SK-N-MC (cell line): ENCODE data around the gene ZNF229.
"Not testable (repeated sequence)": the region's sequence is repeated elsewhere in the genome, so short reads cannot be mapped to it uniquely, and the experiment has no call there.

ENCODE experiments used
- DNase-seq: peaks from one replicate; pipeline ENCODE4 v3.0.0-alpha.2; 2011; ENCODE audit warnings: low read depth, low spot score
- H3K27ac ChIP-seq: fragments of 200-600 bp; sonication (generic); 2 replicates; pipeline ENCODE4 v1.5.1; 2016; ENCODE audit warnings: mixed run types
- H3K36me3 ChIP-seq: fragments of 200-600 bp; sonication (generic); 2 replicates; pipeline ENCODE4 v1.6.1; 2017; ENCODE audit warnings: antibody characterized with exemption, low read length, mixed read lengths; ENCODE audit not compliant: insufficient read depth
- H3K4me3 ChIP-seq: fragments of 200-600 bp; sonication (generic); 2 replicates; pipeline ENCODE4 v1.5.1; 2016
- H3K9ac ChIP-seq: fragments of 200-600 bp; sonication (generic); 2 replicates; pipeline ENCODE4 v1.8.0; 2017; ENCODE audit warnings: mixed run types, mixed read lengths; ENCODE audit not compliant: insufficient read length
- H3K9me3 ChIP-seq: fragments of 200-600 bp; sonication (generic); 2 replicates; pipeline ENCODE4 v1.6.1; 2017; ENCODE audit warnings: low read depth, mild to moderate bottlenecking, antibody characterized with exemption, low read length, moderate library complexity, mixed read lengths
- EZH2 ChIP-seq: fragments of 200-600 bp; sonication (generic); IDR thresholded peaks from one replicate; pipeline ENCODE4 v1.6.1; 2017; ENCODE audit warnings: antibody characterized with exemption
- FOXP2 ChIP-seq: optimal IDR thresholded peaks from 2 replicates; pipeline ENCODE3; 2011; ENCODE audit warnings: mild to moderate bottlenecking, moderate library complexity; ENCODE audit not compliant: insufficient read depth; ENCODE audit errors: extremely low read length, control extremely low read depth
- POLR2AphosphoS5 ChIP-seq: IDR thresholded peaks from 2 replicates; pipeline ENCODE4 v1.6.1; 2012; ENCODE audit warnings: mild to moderate bottlenecking, low read depth, low read length, borderline replicate concordance

ZNF229 gene

DNA sequence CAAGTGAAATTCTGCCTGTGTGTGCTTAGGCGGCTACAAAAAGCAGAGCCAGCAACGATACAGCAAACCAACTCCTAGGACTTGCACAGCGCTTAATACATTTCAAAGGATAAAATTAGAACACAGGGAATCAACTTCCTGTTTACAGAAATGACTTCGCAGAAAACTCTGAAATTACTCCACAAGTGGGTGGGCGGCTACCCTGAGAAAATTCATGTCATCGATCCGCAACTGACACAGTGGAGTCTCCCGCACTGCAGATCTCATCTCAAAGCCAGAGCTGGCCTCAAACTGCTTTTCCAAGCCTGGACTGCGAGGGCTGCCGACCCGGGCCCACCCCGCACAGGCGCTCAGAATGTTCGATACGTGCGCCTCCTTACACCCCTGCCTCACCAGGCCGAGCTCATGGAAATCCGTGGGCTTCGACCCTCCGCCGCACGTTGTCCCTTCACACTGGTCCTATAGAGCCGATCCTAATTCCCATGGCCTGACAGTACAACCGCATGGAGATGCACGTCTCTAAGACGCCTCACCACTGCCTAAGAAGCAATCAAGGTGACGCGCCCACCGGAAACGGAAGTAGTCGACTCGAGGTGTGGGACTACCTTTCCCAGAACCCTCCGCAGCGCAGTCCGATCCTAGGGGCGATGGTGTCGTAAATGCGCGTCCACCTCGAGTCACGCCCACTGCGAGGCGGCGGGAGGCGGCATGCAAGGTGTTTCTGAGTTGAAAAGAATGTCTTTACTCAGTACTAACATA, at the start of gene ZNF229:
Gene ZNF229, minus strand, starts transcription at position 557 of the 759 bp plus-strand sequence. CDS start 5,625 bp downstream, outside the sequence.
- peak; percentile 80 for DNase-seq
- H3K9me3 ChIP-seq = no peaks in the 10 kb centered on the region; the same call in 1 of the 2 replicates
- no peak within 1 kb of the TSS for H3K27ac ChIP-seq
- peaks cover 17% of the 10 kb centered on the region for H3K36me3 ChIP-seq
- peak within 1 kb of the TSS; percentile 84 for H3K4me3 ChIP-seq
- H3K9ac ChIP-seq = peak within 1 kb of the TSS; percentile 58
- TF ChIP-seq POLR2AphosphoS5 (peak; percentile 79; the same call in 1 of the 2 replicates), EZH2 (no peak)

DNA sequence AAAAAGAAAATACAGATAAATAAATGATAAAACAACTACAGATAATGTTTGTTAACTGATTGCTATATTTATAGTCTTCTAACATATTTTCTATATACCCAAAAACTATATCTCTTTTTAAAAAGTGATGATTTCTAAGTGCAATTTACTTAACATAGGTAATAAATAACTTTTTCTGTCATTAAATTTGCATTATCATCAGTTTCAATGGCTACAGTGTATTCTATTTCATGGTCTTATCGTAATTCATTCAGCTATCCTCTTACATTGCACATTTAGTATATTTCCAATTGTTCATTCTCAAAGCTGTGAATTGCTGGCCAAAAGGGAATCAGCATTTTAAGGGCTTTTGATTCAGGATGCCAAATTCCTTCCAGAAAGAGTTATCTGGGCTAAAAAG, 48.4 kb upstream of the ZNF229 start:
- no peak overlapping the region for H3K4me3 ChIP-seq
- H3K36me3 ChIP-seq = peaks cover 78% of the 10 kb centered on the region
- peaks cover 29% of the 10 kb centered on the region for H3K9me3 ChIP-seq
- DNase-seq = no peak
- H3K27ac ChIP-seq = no peak overlapping the region
- no peak for TF ChIP-seq FOXP2
- no peak for TF ChIP-seq POLR2AphosphoS5
- TF ChIP-seq EZH2 = no peak
- H3K9ac ChIP-seq = no peak overlapping the region

DNA sequence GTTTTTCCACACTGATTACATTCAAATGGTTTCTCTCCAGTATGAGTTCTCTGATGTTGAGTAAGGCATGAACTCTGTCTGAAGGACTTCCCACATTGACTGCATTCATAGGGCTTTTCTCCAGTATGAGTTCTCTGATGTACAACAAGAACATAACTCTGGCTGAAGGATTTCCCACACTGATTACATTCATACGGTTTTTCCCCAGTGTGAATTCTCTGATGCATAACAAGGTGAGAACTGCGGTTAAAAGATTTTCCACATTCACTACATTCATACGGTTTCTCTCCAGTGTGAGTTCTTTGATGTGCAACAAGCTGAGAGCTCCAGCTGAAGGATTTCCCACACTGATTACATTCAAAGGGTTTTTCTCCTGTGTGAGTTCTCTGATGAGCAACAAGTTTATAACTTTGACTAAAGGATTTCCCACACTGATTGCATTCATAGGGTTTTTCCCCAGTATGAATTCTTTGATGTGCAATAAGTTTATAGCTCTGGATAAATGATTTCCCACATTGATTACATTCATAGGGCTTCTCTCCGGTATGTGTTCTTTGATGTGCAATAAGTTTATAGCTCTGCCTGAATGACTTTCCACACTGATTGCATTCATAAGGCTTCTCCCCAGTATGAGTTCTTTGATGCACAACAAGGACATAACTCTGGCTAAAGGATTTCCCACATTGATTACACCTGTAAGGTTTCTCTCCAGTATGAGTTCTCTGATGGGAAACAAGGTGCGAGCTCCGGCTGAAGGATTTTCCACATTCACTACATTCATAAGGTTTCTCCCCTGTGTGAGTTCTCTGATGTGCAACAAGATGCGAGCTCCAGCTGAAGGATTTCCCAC, 28.5 kb upstream of the ZNF229 start:
- peaks cover 70% of the 10 kb centered on the region for H3K9me3 ChIP-seq
- H3K9ac ChIP-seq = no peak overlapping the region
- H3K4me3 ChIP-seq = no peak overlapping the region
- no peak overlapping the region for H3K27ac ChIP-seq
- TF ChIP-seq FOXP2 (no peak), POLR2AphosphoS5 (peak; percentile 36; the same call in 1 of the 2 replicates), EZH2 (no peak)
- peaks cover 74% of the 10 kb centered on the region for H3K36me3 ChIP-seq
- no peak for DNase-seq

DNA sequence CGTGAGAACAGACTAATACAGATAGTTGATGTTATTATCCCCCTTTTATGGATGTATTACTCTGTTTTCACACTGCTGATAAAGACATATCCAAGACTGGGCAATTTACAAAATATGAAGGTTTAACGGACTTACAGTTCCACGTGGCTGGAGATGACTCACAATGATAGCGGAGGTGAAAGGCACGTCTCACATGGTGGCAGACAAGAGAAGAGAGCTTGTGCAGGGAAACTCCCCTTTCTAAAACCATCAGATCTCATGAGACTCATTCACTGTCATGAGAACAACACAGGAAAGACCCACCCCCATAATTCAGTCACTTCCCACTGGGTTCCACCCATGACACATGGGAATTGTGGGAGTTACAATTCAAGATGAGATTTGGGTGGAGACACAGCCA, 20.5 kb upstream of the ZNF229 start:
- not testable (repeated sequence) for DNase-seq, H3K36me3 ChIP-seq, H3K9ac ChIP-seq, H3K27ac ChIP-seq, H3K9me3 ChIP-seq, H3K4me3 ChIP-seq

DNA sequence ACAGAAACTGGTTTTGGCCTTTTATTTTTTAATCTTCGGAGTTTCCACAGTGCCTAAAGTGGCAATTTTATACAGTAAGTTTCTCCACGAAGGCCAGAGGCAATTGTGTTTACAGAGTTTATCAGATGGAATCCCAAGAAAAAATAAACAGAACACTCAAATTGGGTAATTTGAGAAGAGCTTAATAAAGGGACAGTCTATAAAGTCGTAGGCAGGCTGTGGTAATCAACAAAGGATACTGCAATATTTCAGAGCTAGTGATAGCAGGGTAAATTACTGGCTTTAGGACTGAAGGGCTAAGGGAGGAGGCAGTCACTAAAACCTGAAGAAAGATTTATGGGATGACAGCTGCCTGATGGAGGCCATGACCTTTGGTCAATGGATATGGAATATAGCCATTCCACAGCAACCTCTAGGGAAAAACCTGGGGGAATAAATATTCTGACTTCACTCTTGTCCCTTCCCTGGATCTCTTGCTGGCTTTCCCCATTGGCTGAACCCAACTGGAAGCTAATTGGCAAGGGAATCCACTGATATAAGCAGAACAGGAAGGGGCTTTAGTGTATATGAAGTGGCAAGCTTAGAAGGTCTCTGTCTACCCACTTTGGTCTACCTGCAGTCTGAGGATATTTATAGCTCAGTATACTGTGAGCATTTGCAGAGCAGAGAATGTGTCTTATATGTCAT, 14.5 kb upstream of the ZNF229 start:
- not testable (repeated sequence) for H3K27ac ChIP-seq, H3K9ac ChIP-seq, DNase-seq, H3K4me3 ChIP-seq, H3K36me3 ChIP-seq, H3K9me3 ChIP-seq

DNA sequence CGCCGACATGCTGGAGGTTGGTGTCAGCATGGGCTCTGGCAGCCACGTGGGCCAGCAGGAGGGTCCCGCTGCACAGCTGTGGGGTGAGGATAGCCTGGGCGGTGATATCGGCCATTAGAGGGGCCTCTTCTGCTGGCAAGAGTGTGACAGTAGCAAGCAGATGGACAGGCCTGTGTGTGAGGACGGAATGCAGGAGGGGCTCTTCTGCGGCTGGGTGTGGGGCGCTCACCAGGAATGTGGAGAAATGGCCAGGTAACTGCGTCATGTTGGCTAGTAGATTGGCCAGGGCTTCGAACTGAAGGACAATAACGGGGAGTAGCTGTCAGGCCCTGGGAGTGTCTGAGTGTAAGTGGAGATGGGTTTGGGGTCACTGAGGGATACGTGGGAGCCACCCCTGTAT, 7.7 kb upstream of the ZNF229 start:
- 0 out of 2 replicates have a peak overlapping the region, but pooled peaks have one; percentile 62 for H3K27ac ChIP-seq
- H3K4me3 ChIP-seq = peak overlapping the region; percentile 54; the same call in 1 of the 2 replicates
- H3K9me3 ChIP-seq, H3K9ac ChIP-seq, DNase-seq, H3K36me3 ChIP-seq: not testable (repeated sequence)

DNA sequence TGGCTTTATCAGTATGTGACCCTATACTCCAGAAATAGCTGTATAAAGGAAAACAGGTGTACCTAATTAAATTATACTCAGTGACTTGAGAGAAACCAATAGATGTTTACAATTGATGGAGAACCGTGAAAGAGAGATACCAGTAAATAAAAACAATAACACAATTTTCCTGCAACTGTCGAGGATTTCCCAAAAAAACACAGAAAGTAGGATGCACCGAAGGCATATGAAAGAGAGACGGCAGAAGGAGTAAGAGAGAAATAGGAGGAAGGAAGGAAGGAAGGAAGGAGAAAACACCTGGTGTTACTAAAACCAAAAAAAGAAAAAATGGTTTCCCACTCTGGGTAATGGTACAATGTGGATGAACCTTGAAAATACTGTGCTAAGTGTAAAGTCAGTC, 6.8 kb upstream of the ZNF229 start:
- no peak for TF ChIP-seq FOXP2
- TF ChIP-seq POLR2AphosphoS5 = no peak
- no peak for TF ChIP-seq EZH2
- H3K9ac ChIP-seq = no peak overlapping the region
- H3K36me3 ChIP-seq = no peaks in the 10 kb centered on the region
- H3K27ac ChIP-seq = no peak overlapping the region
- DNase-seq = no peak
- H3K9me3 ChIP-seq = no peaks in the 10 kb centered on the region
- no peak overlapping the region for H3K4me3 ChIP-seq

DNA sequence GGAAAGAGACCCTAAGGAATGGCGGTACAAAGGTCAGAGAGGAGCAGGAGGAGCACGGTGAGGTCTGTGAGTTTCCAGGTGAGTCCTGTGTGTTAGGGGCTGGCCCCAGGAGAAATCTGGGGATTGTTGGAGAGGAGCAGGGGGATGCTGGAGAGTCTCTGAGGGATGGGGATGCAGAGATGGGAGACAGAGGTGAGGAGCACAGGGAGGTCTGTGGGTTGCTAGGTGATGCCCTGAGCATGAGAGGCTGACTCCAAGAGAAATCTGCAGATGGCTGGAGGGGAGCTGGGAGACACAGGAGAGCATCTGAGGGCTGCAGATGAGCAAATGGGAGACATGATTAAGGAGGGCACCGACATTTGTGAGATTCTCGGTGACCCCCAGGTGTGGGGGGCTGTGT, 4.1 kb upstream of the ZNF229 start:
- Histone ChIP-seq H3K36me3 (0 out of 2 replicates have a peak, but pooled peaks cover 2% of the 10 kb centered on the region), H3K4me3 (no peak overlapping the region), H3K27ac (no peak overlapping the region), H3K9ac (no peak overlapping the region), H3K9me3 (no peaks in the 10 kb centered on the region; the same call in 1 of the 2 replicates)
- no peak for DNase-seq
- no peak for TF ChIP-seq FOXP2
- TF ChIP-seq EZH2 = no peak
- TF ChIP-seq POLR2AphosphoS5 = no peak
